HCT116 (cell line): ENCODE measurements around the gene FIZ1. TPM values are rescaled to one million over a fixed set of nuclear protein-coding genes. Genes with fewer than 3 reads are reported as not detected.

Source experiments
- ATAC-seq: fragments of 200-7000 bp; cut with Tn5 transposase; 2 replicates; pipeline ENCODE4 v1.9.1; 2020; ENCODE audit warnings: mild to moderate bottlenecking, moderate library complexity
- BruUV-seq: library from RNA; stranded (reverse); fragments of 400-500 nt; replicated peaks from 2 replicates; lab custom pipeline; 2021; lab: Mats Ljungman, UMichigan
- CTCF ChIA-PET: fragments of 300-600 bp; sonication (Branson Sonifier 250); formaldehyde crosslinking; loops from one replicate; lab custom pipeline; 2021; ENCODE audit warnings: antibody characterized with exemption; lab: Charles Lee
- POLR2A ChIA-PET: fragments of 300-600, 350-600 bp; sonication (Branson Sonifier 250); formaldehyde crosslinking; loops from one replicate; lab custom pipeline; 2021; ENCODE audit warnings: antibody characterized with exemption; lab: Charles Lee
- RAD21 ChIA-PET, 2 experiments: fragments of 300-600 bp; sonication (Branson Sonifier 250); formaldehyde crosslinking; loops; one replicate each; lab custom pipeline; 2023; ENCODE audit warnings: low total read pairs in 2 of 2; ENCODE audit not compliant: uncharacterized antibody in 2 of 2, unreplicated experiment in 2 of 2, low non-redundant PET in 1 of 2; lab: Charles Lee
- DNase-seq: peaks from one replicate; pipeline ENCODE4 v3.0.0-alpha.2; 2010; ENCODE audit warnings: low read depth, low spot score
- H2AFZ ChIP-seq: fragments of 200-600 bp; shearing (Covaris generic), sonication (generic); 2 replicates; pipeline ENCODE4 v1.6.1; 2017; ENCODE audit warnings: low read depth, mixed run types, mixed read lengths, antibody characterized with exemption, low read length; ENCODE audit not compliant: poor library complexity, severe bottlenecking
- H3K27ac ChIP-seq: 2 replicates; pipeline ENCODE4 v1.5.1; 2012; ENCODE audit warnings: low read depth, low read length
- H3K27me3 ChIP-seq: fragments of 200-600 bp; sonication (generic); 2 replicates; pipeline ENCODE4 v1.6.1; 2016; ENCODE audit warnings: mixed run types, low read length, mixed read lengths; ENCODE audit not compliant: insufficient read depth
- H3K36me3 ChIP-seq, 2 experiments: fragments of 200-500 bp in 1 of 2; fragments of 200-600 bp in 1 of 2; sonication (Bioruptor generic) in 1 of 2; sonication (generic) in 1 of 2; 2 replicates each; pipeline versions ENCODE4 v1.5.1 to v1.6.1; 2014 to 2016; ENCODE audit warnings: low read length in 2 of 2, inconsistent platforms in 1 of 2, mixed read lengths in 1 of 2, mixed run types in 1 of 2; ENCODE audit not compliant: insufficient read depth in 2 of 2, control insufficient read depth in 1 of 2
- H3K4me1 ChIP-seq, 2 experiments: fragments of 200-600 bp in 1 of 2; sonication (generic) in 1 of 2; 2 replicates each; pipeline versions ENCODE4 v1.5.1 to v1.6.1; 2012 to 2017; ENCODE audit warnings: low read length in 2 of 2, inconsistent platforms in 1 of 2, mild to moderate bottlenecking in 1 of 2, mixed read lengths in 1 of 2, mixed run types in 1 of 2, moderate library complexity in 1 of 2; ENCODE audit not compliant: insufficient read depth in 2 of 2, control insufficient read depth in 1 of 2
- H3K4me2 ChIP-seq: fragments of 200-600 bp; sonication (generic); 2 replicates; pipeline ENCODE4 v1.6.1; 2017; ENCODE audit warnings: mixed run types, low read length, mixed read lengths
- H3K4me3 ChIP-seq, 2 experiments: fragments of 200-600 bp in 1 of 2; sonication (generic) in 1 of 2; replicated peaks in 1 of 2; 2 replicates each; pipeline ENCODE4 v1.5.1; 2011 to 2016; ENCODE audit warnings: low read length in 2 of 2, control low read depth in 1 of 2, low read depth in 1 of 2, mild to moderate bottlenecking in 1 of 2, mixed read lengths in 1 of 2, mixed run types in 1 of 2
- H3K79me2 ChIP-seq: fragments of 200-600 bp; sonication (generic); 2 replicates; pipeline ENCODE4 v1.6.1; 2017; ENCODE audit warnings: mild to moderate bottlenecking, mixed run types, low read length, moderate library complexity, mixed read lengths; ENCODE audit not compliant: insufficient read depth
- H3K9ac ChIP-seq: fragments of 200-600 bp; sonication (generic); 2 replicates; pipeline ENCODE4 v1.6.1; 2016; ENCODE audit warnings: low read length, mixed read lengths
- H3K9me2 ChIP-seq: fragments of 200-600 bp; sonication (generic), shearing (Covaris generic); 2 replicates; pipeline ENCODE4 v1.6.1; 2017; ENCODE audit warnings: mixed run types, mild to moderate bottlenecking, moderate library complexity; ENCODE audit not compliant: insufficient read depth
- H3K9me3 ChIP-seq, 2 experiments: fragments of 200-500 bp in 1 of 2; fragments of 200-600 bp in 1 of 2; sonication (Bioruptor generic) in 1 of 2; sonication (generic) in 1 of 2; 2 replicates each; pipeline ENCODE4 v1.6.1; 2014 to 2017; ENCODE audit warnings: low read length in 2 of 2, mixed read lengths in 2 of 2, inconsistent platforms in 1 of 2, low read depth in 1 of 2, mild to moderate bottlenecking in 1 of 2, mixed run types in 1 of 2, moderate library complexity in 1 of 2; ENCODE audit not compliant: control insufficient read depth in 1 of 2, insufficient read depth in 1 of 2
- H4K20me1 ChIP-seq: fragments of 200-600 bp; sonication (generic), shearing (Covaris generic); 2 replicates; pipeline ENCODE4 v1.6.1; 2017; ENCODE audit warnings: mixed run types, mild to moderate bottlenecking, moderate library complexity; ENCODE audit not compliant: insufficient read depth
- ATF3 ChIP-seq: IDR thresholded peaks from 2 replicates; pipeline ENCODE4 v1.6.1; 2012
- CBX3 ChIP-seq: IDR thresholded peaks from 2 replicates; pipeline ENCODE4 v1.6.1; 2012; ENCODE audit warnings: low read depth
- CEBPB ChIP-seq: IDR thresholded peaks from 2 replicates; pipeline ENCODE4 v1.6.1; 2012; ENCODE audit warnings: low read depth
- EZH2 ChIP-seq: fragments of 200-600 bp; sonication (generic); IDR thresholded peaks from 2 replicates; pipeline ENCODE4 v1.6.1; 2017; ENCODE audit warnings: antibody characterized with exemption, mixed run types
- FOSL1 ChIP-seq: IDR thresholded peaks from 2 replicates; pipeline ENCODE4 v1.6.1; 2012; ENCODE audit warnings: low read depth
- JUND ChIP-seq: IDR thresholded peaks from 2 replicates; pipeline ENCODE4 v1.6.1; 2012
- MAX ChIP-seq: IDR thresholded peaks from 2 replicates; pipeline ENCODE4 v1.6.1; 2012
- RAD21 ChIP-seq: IDR thresholded peaks from 2 replicates; pipeline ENCODE4 v1.6.1; 2012; ENCODE audit warnings: low read depth, mild to moderate bottlenecking
- REST ChIP-seq: IDR thresholded peaks from 2 replicates; pipeline ENCODE4 v1.6.1; 2012; ENCODE audit warnings: low read depth
- SIN3A ChIP-seq: IDR thresholded peaks from 2 replicates; pipeline ENCODE4 v1.6.1; 2012; ENCODE audit warnings: low read depth
- SP1 ChIP-seq: IDR thresholded peaks from 2 replicates; pipeline ENCODE4 v1.6.1; 2012; ENCODE audit warnings: low read depth
- SRF ChIP-seq: IDR thresholded peaks from 2 replicates; pipeline ENCODE4 v1.6.1; 2012; ENCODE audit warnings: low read depth
- ZBTB33 ChIP-seq: IDR thresholded peaks from 2 replicates; pipeline ENCODE4 v1.6.1; 2011; ENCODE audit warnings: mild to moderate bottlenecking, low read length, moderate library complexity; ENCODE audit not compliant: insufficient replicate concordance; ENCODE audit errors: extremely low read depth
- ZFX ChIP-seq: fragments of 450-650 bp; IDR thresholded peaks from 2 replicates; pipeline ENCODE4 v1.6.1; 2017
- intact Hi-C: fragments of 100-400 bp; cut with micrococcal nuclease; formaldehyde crosslinking; loops from 2 replicates; pipeline ENCODE4 v1.10.0; 2022
- total RNA-seq: library from RNA; stranded (reverse); gene quantifications from one replicate; pipeline ENCODE4 v1.2.1, GENCODE V29; 2021; ENCODE audit not compliant: unreplicated experiment

FIZ1 gene
- total RNA-seq, 1 experiment from 2014 or later, result 15.3 TPM

GRCh38 chr19:55620410-55621204 lies 21.3 kb upstream of the FIZ1 start:
- Histone ChIP-seq H3K27ac (no peak overlapping the region), H3K27me3 (no peaks in the 10 kb centered on the region), H3K4me2 (no peak overlapping the region), H2AFZ (no peak overlapping the region), H3K4me1 (peaks cover 8 to 14% of the 10 kb centered on the region in 2 experiments; a peak in 3 of 4 replicates), H4K20me1 (no peaks in the 10 kb centered on the region), H3K9me2 (no peaks in the 10 kb centered on the region), H3K9me3 (no peaks in the 10 kb centered on the region), H3K79me2 (no peaks in the 10 kb centered on the region), H3K36me3 (peaks cover 0 to 6% of the 10 kb centered on the region in 2 experiments; a peak in 2 of 4 replicates), H3K4me3 (no peak overlapping the region), H3K9ac (no peak overlapping the region)
- no peak for ATAC-seq
- CTCF ChIA-PET, result no interaction called here
- no peak for DNase-seq
- no peak for TF ChIP-seq CEBPB
- no peak for TF ChIP-seq SIN3A
- TF ChIP-seq EZH2, result no peak
- TF ChIP-seq SRF, result no peak
- TF ChIP-seq REST, result no peak
- TF ChIP-seq ATF3, result no peak
- TF ChIP-seq JUND, result no peak
- no peak for TF ChIP-seq CBX3
- no peak for TF ChIP-seq RAD21
- no peak for TF ChIP-seq ZFX
- TF ChIP-seq ZBTB33, result no peak
- no peak for TF ChIP-seq SP1
- TF ChIP-seq FOSL1, result no peak
- TF ChIP-seq MAX, result no peak
- POLR2A ChIA-PET, result interaction anchor here (1.2 kb wide), 1 partner anchor 14 kb away, joined by 3 read pairs; no protein-coding TSS in a partner anchor
- RAD21 ChIA-PET, result no interaction called here
- intact Hi-C loops, result no loop called here
- BruUV-seq, result no TSS peak
